ENCODE results near the gene CCS. TPM values are rescaled to one million over a fixed set of nuclear protein-coding genes. Genes with fewer than 3 reads are reported as not detected.
"Not testable (repeated sequence)": the region's sequence is repeated elsewhere in the genome, so short reads cannot be mapped to it uniquely, and the experiment has no call there.

CCS gene
- total RNA-seq, 6 donors from 2014 or later: 24.3 to 82.8 (median 34.0) TPM

DNA sequence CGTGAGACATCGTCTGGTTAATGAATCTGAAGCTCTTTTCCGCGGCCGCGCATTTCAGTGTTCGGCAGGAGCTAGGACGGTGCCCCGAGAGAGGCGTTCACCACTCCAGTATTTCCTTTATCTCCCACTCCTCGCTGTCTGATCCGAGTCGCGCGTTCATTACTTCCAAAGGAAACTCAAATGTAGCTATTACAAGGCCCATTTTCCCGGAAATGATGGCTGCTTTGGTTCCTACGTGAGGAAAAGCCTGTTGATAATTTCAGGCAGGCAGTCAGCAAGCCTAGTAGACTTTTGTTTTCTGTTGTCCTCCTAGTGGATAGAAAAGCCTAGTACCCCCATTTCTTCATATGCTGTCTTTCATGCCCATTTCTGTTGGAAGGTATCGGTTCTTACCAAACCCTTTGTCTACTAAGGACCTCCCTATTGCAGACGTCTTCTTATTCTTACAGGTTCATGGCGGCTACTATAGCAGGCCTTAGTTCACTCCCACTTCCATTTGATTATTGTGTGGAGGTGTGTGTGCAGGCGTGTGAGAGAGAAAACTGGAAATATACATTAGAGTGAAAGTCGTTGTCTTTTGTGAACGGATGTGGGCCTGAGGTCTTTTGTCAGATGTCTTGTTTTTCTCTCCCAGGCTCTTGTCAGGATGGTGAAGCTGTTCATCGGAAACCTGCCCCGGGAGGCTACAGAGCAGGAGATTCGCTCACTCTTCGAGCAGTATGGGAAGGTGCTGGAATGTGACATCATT lies 46.3 kb downstream of the CCS start:
- Histone ChIP-seq H3K4me3 (peak overlapping the region; percentile 72 to 87 (median 81)), H3K27ac (peak overlapping the region; percentile 91 to 97 (median 92)), H3K9me3 (no peaks in the 10 kb centered on the region), H3K4me1 (peaks cover 55 to 65% (median 59%) of the 10 kb centered on the region in 4 donors), H3K27me3 (no peaks in the 10 kb centered on the region), H3K36me3 (peaks cover 8 to 51% (median 33%) of the 10 kb centered on the region in 4 donors)
- DNase-seq (no peak), ATAC-seq (ENCODE audit: low FRiP score in 2 of 2) (peak in 1 of 2 donors; percentile 3)
- 6% methylated on average over 27 of the region's 27 CpGs for WGBS, 2 donors
- TF ChIP-seq POLR2AphosphoS5 (IDR thresholded peaks at IDR 0.05): no peak
- TF ChIP-seq, protein P1, sequence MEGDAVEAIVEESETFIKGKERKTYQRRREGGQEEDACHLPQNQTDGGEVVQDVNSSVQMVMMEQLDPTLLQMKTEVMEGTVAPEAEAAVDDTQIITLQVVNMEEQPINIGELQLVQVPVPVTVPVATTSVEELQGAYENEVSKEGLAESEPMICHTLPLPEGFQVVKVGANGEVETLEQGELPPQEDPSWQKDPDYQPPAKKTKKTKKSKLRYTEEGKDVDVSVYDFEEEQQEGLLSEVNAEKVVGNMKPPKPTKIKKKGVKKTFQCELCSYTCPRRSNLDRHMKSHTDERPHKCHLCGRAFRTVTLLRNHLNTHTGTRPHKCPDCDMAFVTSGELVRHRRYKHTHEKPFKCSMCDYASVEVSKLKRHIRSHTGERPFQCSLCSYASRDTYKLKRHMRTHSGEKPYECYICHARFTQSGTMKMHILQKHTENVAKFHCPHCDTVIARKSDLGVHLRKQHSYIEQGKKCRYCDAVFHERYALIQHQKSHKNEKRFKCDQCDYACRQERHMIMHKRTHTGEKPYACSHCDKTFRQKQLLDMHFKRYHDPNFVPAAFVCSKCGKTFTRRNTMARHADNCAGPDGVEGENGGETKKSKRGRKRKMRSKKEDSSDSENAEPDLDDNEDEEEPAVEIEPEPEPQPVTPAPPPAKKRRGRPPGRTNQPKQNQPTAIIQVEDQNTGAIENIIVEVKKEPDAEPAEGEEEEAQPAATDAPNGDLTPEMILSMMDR (IDR thresholded peaks at IDR 0.05): peak in 1 of 6 experiments; percentile 33

GRCh38 chr11:66639814-66640340 lies 46.9 kb downstream of the CCS start:
- Histone ChIP-seq H3K4me3 (peak overlapping the region in 3 of 4 donors; percentile 72 to 85 (median 77)), H3K4me1 (peaks cover 61 to 72% (median 65%) of the 10 kb centered on the region in 4 donors), H3K27ac (peak overlapping the region in 1 of 4 donors; percentile 97)

DNA sequence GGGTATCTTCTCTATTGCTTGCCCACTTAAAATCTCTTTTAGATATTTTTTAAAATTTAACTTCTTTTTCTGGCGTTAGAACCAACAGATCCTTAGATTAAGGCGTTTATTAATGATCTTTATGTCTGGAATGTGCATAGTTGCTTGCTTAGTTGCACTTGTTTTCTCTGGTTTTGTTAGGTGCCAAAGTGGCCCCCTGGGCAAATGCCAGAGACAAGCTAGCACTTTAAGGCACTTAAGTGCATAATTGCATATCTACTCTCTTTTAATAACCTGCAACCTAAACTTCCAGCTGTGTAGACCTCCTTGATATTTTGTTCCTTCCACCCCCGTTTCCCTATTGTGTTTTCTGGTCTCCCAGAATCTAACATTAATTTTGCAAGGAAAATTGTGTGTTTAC lies 48.8 kb downstream of the CCS start:
- H3K27me3 ChIP-seq: no peaks in the 10 kb centered on the region
- ATAC-seq (ENCODE audit: low FRiP score in 2 of 2) (no peak), DNase-seq (no peak)
- H3K9me3 ChIP-seq: no peaks in the 10 kb centered on the region
- H3K4me1 ChIP-seq: peaks cover 79 to 91% (median 81%) of the 10 kb centered on the region in 4 donors
- TF ChIP-seq POLR2AphosphoS5 (IDR thresholded peaks at IDR 0.05): no peak
- TF ChIP-seq EP300 (IDR thresholded peaks at IDR 0.05): no peak
- TF ChIP-seq, protein P1 (IDR thresholded peaks at IDR 0.05): no peak
- TF ChIP-seq POLR2A (IDR thresholded peaks at IDR 0.05): no peak
- H3K4me3 ChIP-seq: peak overlapping the region in 3 of 4 donors; percentile 18 to 85 (median 77)
- H3K27ac ChIP-seq: no peak overlapping the region
- 21 to 25% methylated on average over 3 of the region's 3 CpGs for WGBS, 2 donors
- peaks cover 11 to 71% (median 53%) of the 10 kb centered on the region in 4 donors for H3K36me3 ChIP-seq

More at GRCh38 chr11:66639814-66640340, 46.9 kb downstream of the CCS start:
- H3K9me3 ChIP-seq; H3K27me3 ChIP-seq; ATAC-seq (ENCODE audit: low FRiP score in 2 of 2); DNase-seq: not testable (repeated sequence)
- WGBS, 2 donors: 52 to 62% methylated on average over 8 to 10 of the region's 10 CpGs
- peaks cover 8 to 51% (median 37%) of the 10 kb centered on the region in 4 donors for H3K36me3 ChIP-seq

- no peak for ATAC-seq (ENCODE audit: low FRiP score in 2 of 2)
- 78 to 94% methylated on average over 16 to 21 of the region's 24 CpGs for WGBS, 2 donors
- H3K27ac ChIP-seq: no peak overlapping the region
- peak in 1 of 2 donors; percentile 47 for DNase-seq
- H3K4me1 ChIP-seq: peaks cover 70 to 86% (median 73%) of the 10 kb centered on the region in 4 donors
- H3K36me3 ChIP-seq: peaks cover 11 to 91% (median 65%) of the 10 kb centered on the region in 4 donors
- H3K9me3 ChIP-seq: no peaks in the 10 kb centered on the region
- no peak for TF ChIP-seq POLR2A (IDR thresholded peaks at IDR 0.05)
- TF ChIP-seq POLR2AphosphoS5 (IDR thresholded peaks at IDR 0.05): no peak
- no peak for TF ChIP-seq EP300 (IDR thresholded peaks at IDR 0.05)
- TF ChIP-seq, protein P1 (IDR thresholded peaks at IDR 0.05): no peak
- no peaks in the 10 kb centered on the region for H3K27me3 ChIP-seq
- H3K4me3 ChIP-seq: peak overlapping the region in 1 of 4 donors; percentile 85
Observed at GRCh38 chr11:66643745-66644437, 50.9 kb downstream of the CCS start.

- Histone ChIP-seq H3K27ac (no peak overlapping the region), H3K9me3 (no peaks in the 10 kb centered on the region), H3K4me1 (peaks cover 46 to 58% (median 49%) of the 10 kb centered on the region in 4 donors), H3K36me3 (peaks cover 11 to 91% (median 60%) of the 10 kb centered on the region in 4 donors), H3K27me3 (no peaks in the 10 kb centered on the region), H3K4me3 (no peak overlapping the region)
- WGBS, 2 donors: 71 to 81% methylated on average over 4 of the region's 4 CpGs
- TF ChIP-seq, protein P1 (IDR thresholded peaks at IDR 0.05): no peak
- TF ChIP-seq POLR2AphosphoS5 (IDR thresholded peaks at IDR 0.05): no peak
- TF ChIP-seq POLR2A (IDR thresholded peaks at IDR 0.05): no peak
- TF ChIP-seq EP300 (IDR thresholded peaks at IDR 0.05): no peak
- DNase-seq: no peak
- no peak for ATAC-seq (ENCODE audit: low FRiP score in 2 of 2)
Observed at GRCh38 chr11:66646828-66647227, 53.8 kb downstream of the CCS start.
